HG02884 (cell line): ENCODE measurements around the gene SEPTIN8.

Experiments
- ATAC-seq: cut with Tn5 transposase; IDR thresholded peaks from one replicate; pipeline ENCODE4 v1.9.1; 2021; ENCODE audit warnings: mild to moderate bottlenecking, moderate library complexity; ENCODE audit not compliant: unreplicated experiment

Gene SEPTIN8

GRCh38 chr5:132766020-132766805, 10.8 kb downstream of the SEPTIN8 start:
- ATAC-seq = no peak

GRCh38 chr5:132765311-132766019, 11.6 kb downstream of the SEPTIN8 start:
- ATAC-seq = no peak

- ATAC-seq = no peak
Measured at GRCh38 chr5:132764671-132765238, 12.3 kb downstream of the SEPTIN8 start.

- no peak for ATAC-seq
Measured at GRCh38 chr5:132764051-132764450, 13.0 kb downstream of the SEPTIN8 start.

GRCh38 chr5:132763181-132764036, 13.6 kb downstream of the SEPTIN8 start:
- no peak for ATAC-seq

- ATAC-seq = no peak
Measured at GRCh38 chr5:132762246-132763000, 14.6 kb downstream of the SEPTIN8 start.

GRCh38 chr5:132761321-132762240, 15.5 kb downstream of the SEPTIN8 start:
- ATAC-seq = no peak

GRCh38 chr5:132760601-132761317, 16.3 kb downstream of the SEPTIN8 start:
- ATAC-seq = no peak

GRCh38 chr5:132760049-132760420, 17.0 kb downstream of the SEPTIN8 start:
- no peak for ATAC-seq

GRCh38 chr5:132759114-132760048, 17.7 kb downstream of the SEPTIN8 start:
- no peak for ATAC-seq

GRCh38 chr5:132758451-132758850, 18.6 kb downstream of the SEPTIN8 start:
- ATAC-seq = no peak

GRCh38 chr5:132756542-132756941, 20.5 kb downstream of the SEPTIN8 start:
- no peak for ATAC-seq

GRCh38 chr5:132754947-132755346, 22.1 kb downstream of the SEPTIN8 start:
- no peak for ATAC-seq

- no peak for ATAC-seq
Measured at GRCh38 chr5:132754111-132754510, 22.9 kb downstream of the SEPTIN8 start.

GRCh38 chr5:132753135-132753987, 23.7 kb downstream of the SEPTIN8 start:
- no peak for ATAC-seq

GRCh38 chr5:132752581-132753125, 24.4 kb downstream of the SEPTIN8 start:
- ATAC-seq = no peak
